ENCODE data around the gene ECT2L. TPM values are rescaled to one million over a fixed set of nuclear protein-coding genes. Genes with fewer than 3 reads are reported as not detected.

Gene ECT2L
- total and polyA plus RNA-seq, 2 donors (not counting 3 experiments of a cell fraction or from before 2014, with no cell fraction given), result not detected

DNA sequence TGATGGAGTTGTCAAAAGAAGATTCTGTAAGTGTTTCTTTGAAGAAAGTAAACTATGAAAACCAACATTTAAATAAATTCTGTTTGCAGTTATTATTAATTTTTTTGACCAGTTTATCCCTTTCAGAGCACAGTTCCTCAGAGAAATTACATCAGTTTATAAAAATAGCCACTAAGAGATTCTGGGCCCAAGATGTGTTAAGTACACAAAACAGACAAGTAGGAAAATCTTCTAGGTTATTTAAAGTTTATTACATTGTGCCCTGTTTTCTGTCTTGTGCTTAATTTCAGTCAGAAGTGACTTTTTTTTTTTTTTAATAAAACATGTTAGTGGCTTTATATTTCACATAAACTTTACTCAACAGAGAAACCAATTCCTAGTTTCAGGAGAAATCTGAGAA is 72.3 kb downstream of the ECT2L start:
- dilution Hi-C loops (cut with MboI; ENCODE audit: extremely low pct_ligation_motif_present, low sequenced_read_pairs) (no loop called here), intact Hi-C loops (cut with micrococcal nuclease) (no loop called here)
- H3K4me2 ChIP-seq (ENCODE audit: insufficient read depth, low read length), result no peak overlapping the region
- BruUV-seq (replicated peaks), result no TSS peak
- H2AFZ ChIP-seq (ENCODE audit: low read depth, low read length), result no peak overlapping the region
- no peak overlapping the region for H3K27ac ChIP-seq (ENCODE audit: insufficient read depth, low read depth, low read length)
- no peaks in the 10 kb centered on the region for H3K9me3 ChIP-seq (replicated peaks; ENCODE audit: control insufficient read depth, insufficient read depth, low read length)
- POLR2A ChIA-PET, result no interaction called here
- H3K4me1 ChIP-seq (ENCODE audit: control insufficient read depth, extremely low read depth, insufficient read depth, low read length), result no peaks in the 10 kb centered on the region
- H3K9me1 ChIP-seq (replicated peaks; ENCODE audit: control insufficient read depth, extremely low read depth, insufficient read depth, low read length), result no peaks in the 10 kb centered on the region
- H3K27me3 ChIP-seq (ENCODE audit: control insufficient read depth in 2 of 2, insufficient read depth in 2 of 2, low read length in 2 of 2), result peaks cover 2 to 3% of the 10 kb centered on the region in 2 experiments
- FAIRE-seq, result no peak
- no peak for TF ChIP-seq FOS (IDR thresholded peaks at IDR 0.05; ENCODE audit: borderline replicate concordance, insufficient read depth, low read length)
- H3K79me2 ChIP-seq (ENCODE audit: control insufficient read depth, insufficient read depth, low read length), result no peaks in the 10 kb centered on the region
- no peaks in the 10 kb centered on the region for H4K20me1 ChIP-seq (replicated peaks; ENCODE audit: control insufficient read depth, extremely low read depth, insufficient read depth, low read length)
- no peak overlapping the region for H3K9ac ChIP-seq (replicated peaks; ENCODE audit: extremely low read depth, insufficient read depth, low read length)
- no peak for DNase-seq (ENCODE audit: low read depth, low spot score)
- H3K36me3 ChIP-seq (ENCODE audit: control insufficient read depth in 2 of 2, extremely low read depth in 1 of 2, insufficient read depth in 2 of 2, low read length in 2 of 2), result no peaks in the 10 kb centered on the region
- H3K4me3 ChIP-seq (replicated peaks in 1 of 3; ENCODE audit: insufficient read depth in 1 of 3, low read depth in 1 of 3, low read length in 3 of 3), result no peak overlapping the region
- CTCF ChIA-PET, result interaction anchor here (0.9 kb wide), 1 partner anchor 52 kb away, joined by 3 read pairs; no protein-coding TSS in a partner anchor

DNA sequence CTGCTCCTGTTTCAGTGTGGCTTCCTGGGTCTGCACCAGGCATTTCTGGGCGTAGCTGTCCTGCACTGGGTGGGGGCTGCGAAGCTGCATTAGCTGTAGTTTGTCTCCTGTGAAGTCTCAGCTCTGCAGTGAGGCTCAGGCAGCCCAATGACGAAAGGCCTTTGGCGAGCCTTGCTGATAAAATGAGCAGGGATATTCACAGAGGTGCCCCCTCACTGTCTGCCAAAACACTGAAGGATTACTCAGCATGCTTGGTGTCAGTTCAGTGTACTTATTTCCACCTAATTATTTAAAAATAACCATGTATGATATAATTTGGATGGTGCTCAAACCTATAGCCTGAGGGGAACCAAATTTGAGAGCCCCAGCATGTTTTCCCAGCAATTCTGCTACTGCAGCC is 73.5 kb downstream of the ECT2L start:
- no TSS peak for BruUV-seq (replicated peaks)
- no peaks in the 10 kb centered on the region for H3K79me2 ChIP-seq (ENCODE audit: control insufficient read depth, insufficient read depth, low read length)
- intact Hi-C loops (cut with micrococcal nuclease) (no loop called here), dilution Hi-C loops (cut with MboI; ENCODE audit: extremely low pct_ligation_motif_present, low sequenced_read_pairs) (no loop called here)
- H3K4me2 ChIP-seq (ENCODE audit: insufficient read depth, low read length), result no peak overlapping the region
- FAIRE-seq, result no peak
- no peaks in the 10 kb centered on the region for H3K4me1 ChIP-seq (ENCODE audit: control insufficient read depth, extremely low read depth, insufficient read depth, low read length)
- no peaks in the 10 kb centered on the region for H4K20me1 ChIP-seq (replicated peaks; ENCODE audit: control insufficient read depth, extremely low read depth, insufficient read depth, low read length)
- H3K36me3 ChIP-seq (ENCODE audit: control insufficient read depth in 2 of 2, extremely low read depth in 1 of 2, insufficient read depth in 2 of 2, low read length in 2 of 2), result no peaks in the 10 kb centered on the region
- DNase-seq (ENCODE audit: low read depth, low spot score), result no peak
- POLR2A ChIA-PET, result no interaction called here
- H3K9ac ChIP-seq (replicated peaks; ENCODE audit: extremely low read depth, insufficient read depth, low read length), result no peak overlapping the region
- H3K9me1 ChIP-seq (replicated peaks; ENCODE audit: control insufficient read depth, extremely low read depth, insufficient read depth, low read length), result no peaks in the 10 kb centered on the region
- CTCF ChIA-PET, result interaction anchor here (0.9 kb wide), 1 partner anchor 53 kb away, joined by 3 read pairs; no protein-coding TSS in a partner anchor
- H3K27ac ChIP-seq (ENCODE audit: insufficient read depth, low read depth, low read length), result no peak overlapping the region
- no peak overlapping the region for H2AFZ ChIP-seq (ENCODE audit: low read depth, low read length)
- H3K27me3 ChIP-seq (ENCODE audit: control insufficient read depth in 2 of 2, insufficient read depth in 2 of 2, low read length in 2 of 2), result peaks cover 1 to 3% of the 10 kb centered on the region in 2 experiments
- TF ChIP-seq EZH2 (IDR thresholded peaks at IDR 0.05; ENCODE audit: borderline replicate concordance, low read depth, low read length, severe bottlenecking), result no peak
- TF ChIP-seq POLR2AphosphoS5 (IDR thresholded peaks at IDR 0.05; ENCODE audit: insufficient read depth, low read depth, low read length), result no peak
- TF ChIP-seq, protein P1, sequence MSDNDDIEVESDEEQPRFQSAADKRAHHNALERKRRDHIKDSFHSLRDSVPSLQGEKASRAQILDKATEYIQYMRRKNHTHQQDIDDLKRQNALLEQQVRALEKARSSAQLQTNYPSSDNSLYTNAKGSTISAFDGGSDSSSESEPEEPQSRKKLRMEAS (IDR thresholded peaks at IDR 0.05; ENCODE audit: insufficient read depth, insufficient read length), result no peak
- TF ChIP-seq MYC (IDR thresholded peaks at IDR 0.05; ENCODE audit: low read depth, low read length), result no peak
- no peak for TF ChIP-seq FOS (IDR thresholded peaks at IDR 0.05; ENCODE audit: borderline replicate concordance, insufficient read depth, low read length)
- no peak for TF ChIP-seq JUN (IDR thresholded peaks at IDR 0.05; ENCODE audit: borderline replicate concordance, insufficient read depth, insufficient read length, low read depth)
- no peaks in the 10 kb centered on the region for H3K9me3 ChIP-seq (replicated peaks; ENCODE audit: control insufficient read depth, insufficient read depth, low read length)
- no peak overlapping the region for H3K4me3 ChIP-seq (replicated peaks in 1 of 3; ENCODE audit: insufficient read depth in 1 of 3, low read depth in 1 of 3, low read length in 3 of 3)

Measured in endothelial cell of umbilical vein (primary cell).